GM08714 (cell line): Measurements from ENCODE around the gene GNA12.

ENCODE experiments used
- H3K4me3 ChIP-seq: fragments of 200-500 bp; sonication (Bioruptor generic); 2 replicates; pipeline ENCODE4 v1.5.1; 2014; ENCODE audit warnings: mild to moderate bottlenecking, low read length, inconsistent platforms
- ZNF274 ChIP-seq: IDR thresholded peaks from 2 replicates; pipeline ENCODE4 v1.6.1; 2012; ENCODE audit warnings: mild to moderate bottlenecking, low read depth, low read length

Gene GNA12

DNA sequence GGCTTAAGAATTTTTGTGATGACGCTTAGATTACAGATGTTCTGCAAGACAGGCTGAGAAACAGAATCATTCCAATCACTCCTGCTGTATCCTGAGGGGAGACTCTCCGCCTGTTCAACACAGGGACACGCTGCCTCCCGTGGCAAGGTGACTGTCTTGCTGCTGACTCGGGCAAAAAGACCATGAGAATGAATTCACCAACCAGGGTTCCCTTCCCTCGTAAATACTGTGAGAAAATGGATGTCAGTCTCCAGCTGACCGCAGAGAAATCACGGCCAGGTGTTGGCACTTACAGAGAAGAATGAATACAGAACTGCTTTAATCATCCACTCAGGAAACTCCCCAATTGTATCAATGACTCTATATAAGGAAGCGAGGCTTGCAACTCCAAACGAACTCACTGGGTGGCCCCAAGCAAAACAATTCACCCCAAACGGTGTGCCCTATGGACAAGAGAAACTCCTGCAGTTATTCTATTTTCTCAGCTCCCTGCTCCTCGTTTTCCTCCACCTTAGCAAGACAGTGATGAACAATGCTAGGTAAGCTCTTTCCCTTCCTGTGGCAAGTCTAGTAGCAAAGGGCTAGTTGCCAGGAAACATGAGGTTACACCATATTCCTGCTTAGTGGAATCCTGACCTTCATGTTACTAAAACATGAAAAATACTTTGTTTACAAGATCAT, 22.8 kb downstream of the GNA12 start:
- TF ChIP-seq ZNF274, result no peak
- H3K4me3 ChIP-seq, result peak overlapping the region; percentile 46; the same call in 1 of the 2 replicates

GRCh38 chr7:2820508-2820934, 23.6 kb downstream of the GNA12 start:
- TF ChIP-seq ZNF274, result no peak
- no peak overlapping the region for H3K4me3 ChIP-seq

DNA sequence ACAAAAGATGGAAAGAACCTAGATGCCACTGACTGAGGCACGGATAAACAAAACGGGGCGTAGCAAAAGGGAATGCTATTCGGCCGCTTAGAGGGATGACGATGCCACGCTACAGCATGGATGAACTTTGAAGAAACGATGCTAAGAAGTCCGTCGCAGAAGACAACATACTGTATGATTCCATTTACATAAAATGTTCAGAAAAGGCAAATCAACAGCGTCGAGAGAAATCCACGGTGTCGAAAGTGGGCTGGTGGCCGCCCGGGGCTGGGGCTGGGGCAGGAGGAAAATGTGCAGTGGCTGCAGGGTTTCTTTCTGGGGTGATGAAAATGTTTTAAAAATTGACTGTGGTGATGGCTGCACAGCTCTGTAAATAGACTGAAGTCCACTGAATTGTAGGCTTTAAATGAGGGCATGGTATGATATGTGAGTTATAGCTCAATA, 24.1 kb downstream of the GNA12 start:
- no peak overlapping the region for H3K4me3 ChIP-seq
- TF ChIP-seq ZNF274, result no peak

GRCh38 chr7:2819161-2819953, 24.8 kb downstream of the GNA12 start:
- TF ChIP-seq ZNF274, result no peak
- no peak overlapping the region; the same call in 1 of the 2 replicates for H3K4me3 ChIP-seq

DNA sequence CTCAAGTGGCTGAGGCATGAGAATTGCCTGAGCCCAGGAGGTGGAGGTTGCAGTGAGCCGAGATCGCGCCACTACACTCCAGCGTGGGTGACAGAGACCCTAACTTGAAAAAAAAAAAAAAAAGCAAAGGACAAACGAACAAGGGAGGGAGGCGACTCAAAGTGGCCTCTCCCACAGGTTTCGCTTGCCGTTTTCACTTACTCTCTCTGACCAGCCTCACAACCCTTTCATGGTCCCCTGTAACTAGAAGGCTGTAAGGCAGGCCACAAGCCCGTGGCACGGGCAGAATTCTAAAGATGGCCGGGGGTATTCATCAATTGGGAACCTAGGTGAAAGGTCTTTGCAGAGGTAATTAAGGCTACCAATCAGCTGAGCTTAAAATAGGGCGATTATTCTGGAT, 25.5 kb downstream of the GNA12 start:
- H3K4me3 ChIP-seq, result no peak overlapping the region; the same call in 1 of the 2 replicates
- no peak for TF ChIP-seq ZNF274

DNA sequence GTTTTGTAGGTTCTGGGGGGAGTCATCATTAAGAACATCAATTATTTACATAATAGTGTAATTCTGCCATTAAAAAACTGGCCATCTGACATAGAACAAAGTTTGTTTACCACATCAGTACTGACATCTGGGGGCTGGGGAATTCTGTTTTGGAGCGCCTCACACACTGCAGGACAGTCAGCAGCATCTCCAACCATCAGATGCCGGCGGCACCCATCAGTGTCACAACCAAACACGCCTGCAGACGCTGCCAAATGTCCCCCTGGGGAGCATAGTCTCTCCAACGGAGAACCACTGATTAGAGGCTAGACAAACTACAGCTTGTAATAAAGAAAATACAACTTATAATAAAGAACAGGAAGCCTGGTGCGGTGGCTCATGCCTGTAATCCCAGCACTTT, 26.0 kb downstream of the GNA12 start:
- TF ChIP-seq ZNF274, result no peak
- no peak overlapping the region for H3K4me3 ChIP-seq

- no peak overlapping the region for H3K4me3 ChIP-seq
- no peak for TF ChIP-seq ZNF274
Observed at GRCh38 chr7:2817456-2817855, 26.7 kb downstream of the GNA12 start.

GRCh38 chr7:2815875-2816245, 28.2 kb downstream of the GNA12 start:
- TF ChIP-seq ZNF274, result no peak

DNA sequence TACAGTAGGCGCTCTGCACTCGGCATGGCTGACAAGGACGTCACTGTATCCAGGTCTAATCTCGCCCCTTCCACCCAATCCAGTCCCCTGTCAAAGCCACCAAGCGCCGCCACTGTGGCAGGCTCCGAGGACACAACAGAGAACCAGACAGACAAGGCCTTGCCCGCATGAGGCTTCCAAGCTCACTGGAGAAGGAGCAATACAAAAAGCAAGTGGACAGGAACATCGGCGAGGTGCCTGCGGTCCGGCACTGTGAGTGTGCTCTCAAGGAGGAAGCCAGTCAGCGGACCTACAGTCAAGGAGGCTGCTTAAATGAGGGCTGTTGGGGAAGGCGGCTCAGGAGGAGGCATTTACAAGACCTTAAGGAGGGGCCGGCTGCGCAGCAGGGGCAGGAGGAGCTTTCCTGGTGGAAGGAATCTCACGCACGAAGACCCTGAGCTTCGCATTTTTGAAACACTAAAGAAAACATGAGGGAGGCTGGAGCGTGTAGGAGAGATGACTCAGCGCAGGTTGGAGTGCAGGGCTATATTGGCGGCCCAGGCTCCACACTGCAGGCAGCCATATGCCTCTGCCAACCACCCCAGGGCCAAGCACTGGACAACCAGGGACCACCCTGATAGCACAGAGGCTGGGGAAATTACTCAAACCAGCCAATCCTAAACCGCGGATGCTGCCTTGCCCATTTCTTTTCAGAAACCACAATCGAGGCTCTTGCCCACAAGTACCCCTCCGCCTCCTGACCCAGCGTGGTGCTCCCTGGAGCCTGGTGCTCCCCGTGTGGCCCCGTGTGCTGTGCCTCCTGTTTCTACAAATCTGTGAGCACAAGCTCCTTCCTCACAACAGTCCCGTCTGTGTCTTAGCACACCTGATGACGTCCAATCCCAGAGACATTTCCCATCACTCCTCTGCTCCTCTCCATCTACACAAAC, 28.9 kb downstream of the GNA12 start:
- TF ChIP-seq ZNF274, result no peak
- H3K4me3 ChIP-seq, result no peak overlapping the region

More at GRCh38 chr7:2815875-2816245, 28.2 kb downstream of the GNA12 start:
- no peak overlapping the region for H3K4me3 ChIP-seq

GRCh38 chr7:2814186-2814945, 29.7 kb downstream of the GNA12 start:
- TF ChIP-seq ZNF274, result no peak
- H3K4me3 ChIP-seq, result no peak overlapping the region

DNA sequence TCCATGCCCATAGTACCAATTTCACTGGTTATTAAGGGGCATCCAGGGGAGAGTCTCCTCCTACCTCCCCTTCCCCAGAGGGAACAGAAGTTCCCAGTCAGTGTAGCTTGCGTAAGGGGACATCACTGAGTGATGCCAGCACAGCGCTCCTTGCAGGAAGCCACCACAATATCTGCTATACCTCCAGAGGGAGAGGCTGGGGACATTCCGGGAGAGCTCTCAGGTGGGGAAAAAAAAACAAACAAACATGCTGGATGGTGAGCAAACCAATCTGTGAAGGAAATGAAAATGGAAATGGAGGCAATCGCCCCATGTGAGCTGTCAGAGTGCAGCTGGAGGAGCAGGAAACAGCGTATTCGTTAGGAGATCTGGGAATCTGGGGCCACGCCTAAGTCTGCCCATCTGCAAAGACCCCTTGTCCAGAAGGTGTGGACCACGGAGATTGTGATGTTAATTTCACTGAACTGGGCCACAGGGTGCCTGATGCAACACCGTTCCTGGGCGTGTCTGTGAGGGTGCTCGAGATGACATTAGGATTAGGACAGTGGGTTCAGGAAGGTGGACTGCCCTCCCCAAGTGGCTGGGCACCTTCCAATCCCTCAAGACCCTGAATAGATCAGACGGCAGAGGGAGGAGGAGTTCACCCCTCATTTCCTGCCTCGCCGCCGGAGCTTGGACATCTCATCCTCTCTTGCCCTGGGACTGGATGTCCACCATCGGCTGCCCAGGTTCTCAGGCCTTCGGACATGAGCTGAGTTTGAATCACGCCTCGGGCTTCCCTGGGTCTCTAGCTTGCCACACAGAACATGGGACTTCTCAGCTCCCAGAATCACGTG, 30.5 kb downstream of the GNA12 start:
- no peak for TF ChIP-seq ZNF274
- H3K4me3 ChIP-seq, result no peak overlapping the region

DNA sequence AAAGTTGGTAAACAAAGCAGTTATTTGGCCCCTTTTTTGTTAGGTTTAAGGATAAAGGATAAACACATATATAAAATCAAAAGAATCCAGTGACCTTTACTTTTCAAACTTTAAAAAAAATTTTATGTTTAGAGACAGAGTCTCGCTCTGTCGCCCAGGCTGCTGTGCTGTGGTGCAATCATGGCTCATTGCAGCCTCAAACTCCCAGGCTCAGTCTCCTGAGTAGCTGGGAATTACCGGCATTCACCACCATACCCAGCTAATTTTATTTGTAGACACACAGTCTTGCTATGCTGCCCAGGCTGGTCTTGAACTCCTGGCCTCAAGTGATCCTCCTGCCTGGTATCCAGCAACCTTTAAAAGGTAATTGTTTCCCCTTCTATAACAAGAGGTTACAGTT, 31.3 kb downstream of the GNA12 start:
- no peak for TF ChIP-seq ZNF274

GRCh38 chr7:2812114-2812487, 32.0 kb downstream of the GNA12 start:
- no peak overlapping the region for H3K4me3 ChIP-seq
- no peak for TF ChIP-seq ZNF274

More for the DNA sequence above, 31.3 kb downstream of the GNA12 start:
- no peak overlapping the region for H3K4me3 ChIP-seq
